Choroid plexus epithelial cell (primary cell): ENCODE measurements around the gene MYO1F.

ENCODE experiments used
- DNase-seq: peaks from one replicate; pipeline ENCODE4 v3.0.0-alpha.2; 2010; ENCODE audit warnings: low read depth
- H3K4me3 ChIP-seq: 2 replicates; pipeline ENCODE4 v1.5.1; 2011; ENCODE audit warnings: low read depth, mild to moderate bottlenecking, control low read depth, low read length, moderate library complexity
- TF ChIP-seq, protein P1 (sequence below): conservative IDR thresholded peaks from 2 replicates; pipeline ENCODE4 v1.5.1; 2011; ENCODE audit warnings: low read depth, mild to moderate bottlenecking, control low read depth, inconsistent platforms, low read length, moderate library complexity

MYO1F gene

GRCh38 chr19:8585894-8586750 lies 8.9 kb upstream of the MYO1F start:
- TF ChIP-seq, protein P1, sequence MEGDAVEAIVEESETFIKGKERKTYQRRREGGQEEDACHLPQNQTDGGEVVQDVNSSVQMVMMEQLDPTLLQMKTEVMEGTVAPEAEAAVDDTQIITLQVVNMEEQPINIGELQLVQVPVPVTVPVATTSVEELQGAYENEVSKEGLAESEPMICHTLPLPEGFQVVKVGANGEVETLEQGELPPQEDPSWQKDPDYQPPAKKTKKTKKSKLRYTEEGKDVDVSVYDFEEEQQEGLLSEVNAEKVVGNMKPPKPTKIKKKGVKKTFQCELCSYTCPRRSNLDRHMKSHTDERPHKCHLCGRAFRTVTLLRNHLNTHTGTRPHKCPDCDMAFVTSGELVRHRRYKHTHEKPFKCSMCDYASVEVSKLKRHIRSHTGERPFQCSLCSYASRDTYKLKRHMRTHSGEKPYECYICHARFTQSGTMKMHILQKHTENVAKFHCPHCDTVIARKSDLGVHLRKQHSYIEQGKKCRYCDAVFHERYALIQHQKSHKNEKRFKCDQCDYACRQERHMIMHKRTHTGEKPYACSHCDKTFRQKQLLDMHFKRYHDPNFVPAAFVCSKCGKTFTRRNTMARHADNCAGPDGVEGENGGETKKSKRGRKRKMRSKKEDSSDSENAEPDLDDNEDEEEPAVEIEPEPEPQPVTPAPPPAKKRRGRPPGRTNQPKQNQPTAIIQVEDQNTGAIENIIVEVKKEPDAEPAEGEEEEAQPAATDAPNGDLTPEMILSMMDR, result peak; percentile 76
- H3K4me3 ChIP-seq, result no peak overlapping the region
- DNase-seq, result peak; percentile 52

- TF ChIP-seq, protein P1, result no peak
- no peak for DNase-seq
- no peak overlapping the region for H3K4me3 ChIP-seq
Observed at GRCh38 chr19:8584965-8585893, 8.0 kb upstream of the MYO1F start.

GRCh38 chr19:8580710-8581281 lies 3.6 kb upstream of the MYO1F start:
- TF ChIP-seq, protein P1, result peak; percentile 88
- no peak overlapping the region for H3K4me3 ChIP-seq
- DNase-seq, result peak; percentile 81

DNA sequence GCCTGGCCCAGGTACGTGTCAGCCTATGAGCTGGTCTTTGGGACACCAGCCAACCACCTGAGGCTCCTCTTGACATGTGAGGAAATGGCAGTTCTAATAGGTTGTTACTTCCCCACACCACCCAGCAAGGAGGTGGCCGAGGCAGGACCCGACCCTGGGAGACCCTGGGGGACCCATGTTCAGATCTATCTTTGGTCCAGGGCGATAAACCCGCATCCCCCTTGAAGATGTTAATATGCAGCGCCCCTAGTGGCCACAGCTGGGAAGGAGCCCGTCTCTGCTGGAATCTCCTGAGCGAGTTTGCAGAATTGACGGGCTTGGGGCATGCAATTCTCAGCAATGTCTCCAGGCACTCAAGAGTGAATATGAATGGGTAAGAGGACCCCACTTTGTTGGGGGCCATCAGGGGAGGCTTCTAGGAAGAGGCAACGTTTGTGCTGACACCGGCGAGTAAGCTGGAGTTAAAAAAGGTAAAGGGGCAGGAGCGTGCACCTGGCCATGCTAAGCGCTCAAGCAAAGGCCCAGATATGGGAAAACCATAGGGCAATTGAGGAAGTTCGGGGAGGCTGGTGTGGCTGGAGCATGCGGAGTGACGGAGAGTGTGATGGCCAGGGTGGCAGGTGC lies 1.5 kb upstream of the MYO1F start:
- no peak overlapping the region for H3K4me3 ChIP-seq
- TF ChIP-seq, protein P1, result peak; percentile 91
- peak; percentile 75 for DNase-seq

- no peak overlapping the region for H3K4me3 ChIP-seq
- TF ChIP-seq, protein P1, result no peak
- no peak for DNase-seq
Observed at GRCh38 chr19:8577741-8578140, 499 bp upstream of the MYO1F start.

GRCh38 chr19:8576273-8576993 lies 809 bp downstream of the MYO1F start:
- DNase-seq, result no peak
- H3K4me3 ChIP-seq, result no peak overlapping the region
- TF ChIP-seq, protein P1, result no peak
